Activated naive CD8-positive, alpha-beta T cell (primary cell): ENCODE data around the gene TEX29.

Experiments used
- H3K27ac Mint-ChIP-seq: one replicate; pipeline ENCODE4 v1.8.0; 2021; ENCODE audit warnings: mixed read lengths
- H3K27me3 Mint-ChIP-seq: one replicate; pipeline ENCODE4 v1.8.0; 2021; ENCODE audit warnings: mixed read lengths
- H3K36me3 Mint-ChIP-seq: one replicate; pipeline ENCODE4 v1.8.0; 2021; ENCODE audit warnings: mixed read lengths
- H3K4me1 Mint-ChIP-seq: one replicate; pipeline ENCODE4 v1.8.0; 2021; ENCODE audit warnings: low read depth, mixed read lengths
- H3K4me3 Mint-ChIP-seq: one replicate; pipeline ENCODE4 v1.8.0; 2021; ENCODE audit warnings: mild to moderate bottlenecking, mixed read lengths
- H3K9me3 Mint-ChIP-seq: one replicate; pipeline ENCODE4 v1.8.0; 2021; ENCODE audit warnings: low read depth, mixed read lengths

Gene TEX29

DNA sequence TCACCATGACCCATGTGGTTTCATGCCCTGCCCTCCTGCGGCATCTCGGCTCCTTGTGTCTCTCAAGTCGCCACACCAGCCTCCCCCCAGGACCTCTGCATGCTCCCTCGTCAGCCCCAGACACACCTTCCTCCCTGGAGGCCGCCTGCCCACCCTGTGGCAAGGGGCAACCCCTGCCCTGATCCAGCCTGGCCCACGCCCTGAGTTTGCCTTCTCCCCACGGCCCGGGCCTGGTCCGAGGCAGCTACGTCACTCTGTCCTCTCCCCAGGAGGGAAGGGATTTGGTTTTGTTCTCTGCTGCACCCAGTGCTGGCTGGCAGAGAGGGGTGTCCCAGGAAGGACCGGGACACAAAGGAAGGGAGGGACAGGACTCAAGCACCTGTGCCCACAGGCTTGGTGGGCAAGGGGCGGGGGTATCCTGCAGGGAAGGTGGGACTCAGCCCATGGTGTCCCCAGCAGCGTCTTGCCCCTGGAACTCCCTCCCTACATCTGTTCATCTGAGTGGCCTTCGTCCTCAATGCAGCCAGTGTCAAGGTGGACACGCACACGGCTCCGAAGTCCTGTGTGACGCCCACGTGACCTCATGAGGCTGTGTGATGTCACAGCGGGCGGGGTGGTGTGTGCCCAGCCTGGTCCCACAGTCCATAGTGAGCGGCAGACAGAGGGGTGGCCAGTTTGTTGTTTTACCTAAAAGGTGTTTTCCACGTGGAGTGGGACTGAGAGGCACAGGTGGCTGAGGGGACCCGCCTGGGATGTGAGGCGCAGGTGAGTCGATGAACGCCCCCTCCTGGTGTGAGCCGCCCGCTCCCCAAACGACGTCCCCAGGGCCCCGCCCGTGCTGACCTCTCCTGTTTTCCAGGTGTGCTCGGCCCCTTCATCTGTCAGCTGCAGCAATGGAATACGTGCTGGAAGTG is at the start of gene TEX29:
TSS of gene TEX29 (plus strand) at position 645 of the 914 bp plus-strand sequence. CDS start at position 894, 249 bp downstream.
- Mint-ChIP-seq H3K27me3 (no peaks in the 10 kb centered on the region), H3K4me3 (no peak within 1 kb of the TSS), H3K9me3 (no peaks in the 10 kb centered on the region), H3K4me1 (peaks cover 7% of the 10 kb centered on the region), H3K36me3 (peaks cover 2% of the 10 kb centered on the region), H3K27ac (no peak within 1 kb of the TSS)

DNA sequence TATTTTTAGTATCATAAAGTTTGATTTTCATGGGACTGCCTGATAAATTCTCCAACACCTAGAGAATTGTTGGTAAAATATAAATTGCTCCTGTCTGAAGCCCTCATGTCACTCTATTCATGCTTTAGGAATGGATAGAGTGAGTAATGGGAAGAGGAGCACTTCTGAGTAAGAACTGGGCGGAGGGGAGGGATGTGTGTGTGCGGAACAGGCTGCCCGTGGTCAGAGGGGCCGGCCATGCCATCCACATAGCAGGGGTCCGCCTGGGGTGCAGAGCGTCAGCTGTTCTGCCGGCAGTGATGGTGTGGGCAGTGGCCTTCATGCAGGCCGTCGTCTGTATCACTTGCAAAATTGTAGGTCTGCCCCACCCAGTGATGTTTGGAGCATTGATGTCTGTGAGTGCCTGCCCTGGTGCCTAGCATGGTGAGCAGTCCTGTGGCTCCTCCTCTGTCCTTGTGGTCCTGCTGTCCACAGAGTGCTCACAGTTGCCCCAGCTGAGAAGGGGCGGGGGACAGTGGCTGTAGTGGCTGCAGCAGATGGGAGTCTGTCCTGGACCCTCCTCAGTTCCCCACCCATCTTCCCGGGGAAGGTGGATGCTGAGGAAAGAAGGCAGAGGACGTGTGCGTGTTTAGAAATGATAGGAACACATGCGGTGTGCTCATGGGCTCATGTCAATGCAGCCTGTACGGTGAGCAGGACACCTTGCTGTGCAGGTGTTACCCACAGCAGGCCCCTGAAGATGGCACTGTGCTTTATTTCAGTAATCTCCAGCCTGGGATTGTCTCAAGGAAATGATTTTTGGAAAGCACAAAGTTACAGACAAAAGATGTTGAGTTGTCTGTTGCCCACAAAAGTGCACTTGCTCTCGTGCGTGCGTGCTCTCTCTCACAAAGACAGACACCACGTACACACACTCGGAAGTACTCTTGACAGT is 49.4 kb upstream of the TEX29 start:
- Mint-ChIP-seq H3K9me3 (no peaks in the 10 kb centered on the region), H3K4me1 (peaks cover 2% of the 10 kb centered on the region), H3K27me3 (no peaks in the 10 kb centered on the region), H3K27ac (no peak overlapping the region), H3K36me3 (no peaks in the 10 kb centered on the region), H3K4me3 (no peak overlapping the region)

DNA sequence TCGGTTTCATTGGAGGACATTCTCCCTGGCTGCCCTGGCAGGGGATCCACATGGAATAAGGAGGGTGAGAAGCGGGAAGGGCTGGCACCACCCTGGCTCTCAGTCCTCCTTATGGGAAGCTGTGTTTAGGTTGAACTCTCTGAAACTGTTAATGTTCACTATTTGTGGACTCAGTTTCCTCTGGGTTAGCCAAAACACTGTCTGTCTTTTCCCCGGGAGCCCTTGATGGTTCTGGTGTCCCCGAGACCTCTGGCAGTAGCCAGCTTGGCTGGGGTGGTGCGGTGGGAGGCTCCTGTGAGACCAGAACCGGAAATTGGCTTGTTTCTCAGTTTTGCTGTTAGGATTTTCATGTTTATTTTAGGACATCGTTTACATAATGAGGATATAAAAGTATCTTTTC is 48.3 kb upstream of the TEX29 start:
- Mint-ChIP-seq H3K27ac (no peak overlapping the region), H3K36me3 (no peaks in the 10 kb centered on the region), H3K4me3 (no peak overlapping the region)

DNA sequence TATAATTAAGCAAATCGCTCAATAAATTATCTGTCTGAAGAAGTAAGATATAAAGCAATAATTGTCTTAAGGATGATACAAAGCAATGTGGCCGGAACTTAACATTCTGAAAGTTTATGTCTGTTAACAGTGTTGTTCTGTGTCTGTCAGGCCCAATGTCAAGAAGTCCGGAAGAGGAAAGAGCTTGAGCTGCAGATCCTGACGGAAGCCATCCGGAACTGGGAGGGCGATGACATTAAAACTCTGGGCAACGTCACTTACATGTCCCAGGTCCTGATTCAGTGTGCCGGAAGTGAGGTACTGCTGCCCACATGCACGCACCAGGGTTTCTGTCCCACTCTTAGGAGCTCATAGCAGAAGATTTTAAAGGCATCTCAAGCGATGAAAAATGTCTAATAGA is 45.1 kb upstream of the TEX29 start:
- Mint-ChIP-seq H3K27ac (no peak overlapping the region), H3K4me3 (no peak overlapping the region), H3K36me3 (peaks cover 2% of the 10 kb centered on the region), H3K9me3 (no peaks in the 10 kb centered on the region), H3K4me1 (peaks cover 3% of the 10 kb centered on the region), H3K27me3 (no peaks in the 10 kb centered on the region)

More for the DNA sequence above, 48.3 kb upstream of the TEX29 start:
- H3K4me1 Mint-ChIP-seq: peaks cover 3% of the 10 kb centered on the region
- no peaks in the 10 kb centered on the region for H3K9me3 Mint-ChIP-seq
- no peaks in the 10 kb centered on the region for H3K27me3 Mint-ChIP-seq

DNA sequence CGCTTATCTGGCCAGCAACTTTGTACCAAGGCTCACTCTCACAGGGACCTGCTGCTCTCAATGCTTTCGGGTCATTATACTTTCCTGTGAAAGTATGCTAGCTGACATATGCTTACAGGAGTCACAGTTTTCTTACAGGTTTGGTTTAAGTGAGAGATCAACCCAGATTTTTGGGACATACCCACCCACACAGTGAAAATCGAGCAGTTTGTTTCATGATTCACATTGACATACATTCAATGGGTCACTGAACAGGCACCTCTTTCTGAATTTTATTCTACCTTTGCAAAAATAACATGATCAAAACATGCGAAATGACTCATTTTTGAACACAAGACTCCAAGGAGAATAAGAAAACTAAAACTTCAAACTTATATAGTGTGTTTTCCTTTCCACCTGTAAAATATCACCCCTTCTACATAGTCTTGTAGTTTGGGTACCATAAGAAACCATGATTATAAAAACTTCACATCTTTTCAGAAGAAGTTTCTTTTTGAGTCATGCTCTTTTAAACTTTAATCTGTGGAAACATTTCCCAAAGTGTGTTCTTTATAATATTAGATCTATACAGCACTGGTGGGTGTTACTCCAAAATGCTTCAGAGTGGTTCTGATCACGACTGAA is 44.3 kb upstream of the TEX29 start:
- Mint-ChIP-seq H3K27me3 (no peaks in the 10 kb centered on the region), H3K9me3 (no peaks in the 10 kb centered on the region), H3K27ac (peak overlapping the region; percentile 1), H3K4me1 (peaks cover 3% of the 10 kb centered on the region), H3K4me3 (no peak overlapping the region), H3K36me3 (peaks cover 2% of the 10 kb centered on the region)

DNA sequence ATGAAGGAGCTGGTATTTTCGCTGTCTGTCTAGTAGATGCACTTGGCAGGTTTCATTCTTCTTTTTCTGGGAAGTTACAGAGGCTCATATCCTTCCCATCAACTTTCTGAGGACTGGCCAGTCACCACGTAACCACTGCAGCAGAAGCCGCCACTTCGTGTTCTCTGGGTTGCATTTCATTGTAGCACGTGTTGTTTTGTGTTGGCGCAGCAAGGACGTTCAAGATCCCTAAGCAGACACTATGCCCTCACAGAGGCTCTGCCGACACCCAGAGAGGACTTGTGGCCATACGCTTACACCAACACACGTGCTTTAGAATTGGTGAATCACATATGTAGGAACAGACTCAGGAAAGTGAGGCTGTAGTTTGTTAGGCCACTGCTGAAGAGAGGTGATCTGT is 42.2 kb upstream of the TEX29 start:
- H3K4me3 Mint-ChIP-seq: no peak overlapping the region
- no peaks in the 10 kb centered on the region for H3K9me3 Mint-ChIP-seq
- no peaks in the 10 kb centered on the region for H3K27me3 Mint-ChIP-seq
- H3K4me1 Mint-ChIP-seq: peaks cover 3% of the 10 kb centered on the region
- no peak overlapping the region for H3K27ac Mint-ChIP-seq
- H3K36me3 Mint-ChIP-seq: peaks cover 4% of the 10 kb centered on the region

DNA sequence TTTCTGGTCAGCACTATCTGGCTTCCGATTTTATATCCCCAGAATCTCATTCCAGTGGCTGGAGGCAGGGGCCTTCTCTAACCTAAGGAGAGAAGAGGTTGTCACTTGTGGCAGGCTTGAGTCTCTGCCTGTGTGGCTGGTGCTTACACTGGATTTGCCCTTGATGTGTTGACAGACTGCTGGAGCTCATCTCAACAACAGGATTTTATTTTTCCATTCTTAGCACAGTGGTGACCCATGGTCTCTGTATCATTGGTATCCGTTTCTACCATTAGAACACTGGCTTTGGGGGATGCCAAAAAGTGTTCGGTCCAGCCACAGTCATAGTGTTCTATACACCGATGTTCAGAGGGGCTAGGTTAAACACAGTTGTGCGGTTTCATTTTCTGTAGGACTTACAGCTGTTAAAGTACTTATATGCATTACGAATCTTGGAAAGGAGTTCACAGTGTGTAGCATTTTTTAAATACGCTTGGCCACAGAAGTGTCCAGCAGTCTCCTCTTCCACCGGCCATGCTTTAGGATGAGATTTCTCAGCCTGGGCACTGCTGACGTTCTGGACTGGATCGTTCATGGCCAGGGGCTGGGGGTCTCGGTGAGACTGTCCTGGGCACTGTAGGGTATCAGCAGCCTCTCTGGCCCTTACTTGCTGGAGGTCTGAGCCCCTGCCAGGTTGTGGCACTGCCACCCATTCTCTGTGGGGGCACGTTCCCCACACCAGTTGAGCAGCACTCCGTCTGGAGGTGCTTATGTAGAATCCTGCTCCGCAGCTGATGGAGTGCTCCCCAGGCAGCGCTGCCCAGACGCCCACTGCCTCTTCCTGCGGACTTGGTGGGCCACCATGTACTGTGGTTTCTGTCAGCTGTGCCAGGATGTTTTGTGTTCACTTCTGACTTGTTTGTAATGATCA is 41.4 kb upstream of the TEX29 start:
- H3K27me3 Mint-ChIP-seq: no peaks in the 10 kb centered on the region
- no peaks in the 10 kb centered on the region for H3K9me3 Mint-ChIP-seq
- H3K27ac Mint-ChIP-seq: no peak overlapping the region
- H3K4me1 Mint-ChIP-seq: peaks cover 3% of the 10 kb centered on the region
- peaks cover 8% of the 10 kb centered on the region for H3K36me3 Mint-ChIP-seq
- no peak overlapping the region for H3K4me3 Mint-ChIP-seq

DNA sequence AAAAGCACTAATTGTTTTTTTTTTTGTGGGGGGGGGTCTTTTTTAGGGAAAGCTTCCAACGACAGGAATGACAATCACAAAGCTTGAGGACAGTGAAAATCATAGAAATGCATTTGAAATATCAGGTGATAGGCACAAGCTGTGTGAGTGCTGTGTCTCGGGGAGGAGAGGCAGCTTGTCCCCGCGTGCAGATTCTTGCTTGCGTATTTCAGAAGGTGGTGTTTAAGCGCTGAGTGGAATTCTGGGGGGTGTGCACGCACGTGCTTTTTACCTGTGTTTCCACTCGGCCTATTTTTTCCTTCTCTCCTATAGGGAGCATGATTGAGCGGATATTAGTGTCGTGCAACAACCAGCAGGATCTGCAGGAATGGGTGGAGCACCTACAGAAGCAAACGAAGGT is 40.2 kb upstream of the TEX29 start:
- peaks cover 11% of the 10 kb centered on the region for H3K36me3 Mint-ChIP-seq
- H3K4me3 Mint-ChIP-seq: no peak overlapping the region
- H3K27ac Mint-ChIP-seq: no peak overlapping the region
- no peaks in the 10 kb centered on the region for H3K9me3 Mint-ChIP-seq
- no peaks in the 10 kb centered on the region for H3K27me3 Mint-ChIP-seq
- H3K4me1 Mint-ChIP-seq: peaks cover 3% of the 10 kb centered on the region

DNA sequence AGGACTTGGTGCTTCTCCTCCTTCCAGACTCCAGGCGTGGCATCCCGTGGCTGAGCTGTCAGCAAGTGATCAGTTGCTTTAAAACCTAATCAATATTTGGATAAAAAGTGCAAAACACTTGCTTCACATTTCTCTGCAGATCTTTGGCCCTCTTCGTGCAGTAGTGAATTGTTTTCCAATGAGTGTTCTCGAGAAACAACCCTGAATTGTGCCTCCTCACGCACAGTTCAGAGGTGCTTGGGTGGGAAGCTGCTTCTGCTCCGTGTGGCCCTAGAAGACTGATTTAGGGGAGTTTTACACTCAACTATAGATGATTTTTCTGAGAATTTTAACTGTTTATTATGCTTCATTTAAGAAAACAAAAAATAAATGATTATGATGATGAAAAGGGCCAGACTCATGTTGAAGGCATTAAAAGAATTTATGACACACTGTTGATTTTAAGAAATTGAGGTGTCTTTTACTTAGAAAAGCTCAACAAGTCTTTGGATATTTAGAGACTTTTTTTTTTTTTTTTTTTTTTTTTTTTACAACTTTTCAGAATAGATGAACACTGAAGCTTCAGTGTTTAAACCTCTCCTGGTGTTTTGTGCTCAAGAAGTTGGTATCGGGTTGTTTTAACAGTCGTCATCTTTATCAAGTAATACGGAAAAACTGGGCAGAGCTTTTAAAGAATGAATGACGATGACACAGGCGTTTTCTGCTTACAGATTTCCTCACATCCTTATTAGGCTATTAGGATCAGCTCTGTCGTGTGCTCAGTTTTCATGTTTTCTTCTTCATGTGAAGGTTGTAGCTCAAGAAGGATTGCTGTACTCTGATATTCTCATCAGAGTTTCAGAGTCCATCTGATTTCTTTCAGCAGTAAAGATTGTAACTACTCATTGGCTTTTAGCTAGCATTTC is 39.5 kb upstream of the TEX29 start:
- no peaks in the 10 kb centered on the region for H3K27me3 Mint-ChIP-seq
- no peak overlapping the region for H3K4me3 Mint-ChIP-seq
- no peak overlapping the region for H3K27ac Mint-ChIP-seq
- H3K4me1 Mint-ChIP-seq: peaks cover 2% of the 10 kb centered on the region
- peaks cover 11% of the 10 kb centered on the region for H3K36me3 Mint-ChIP-seq
- H3K9me3 Mint-ChIP-seq: no peaks in the 10 kb centered on the region

DNA sequence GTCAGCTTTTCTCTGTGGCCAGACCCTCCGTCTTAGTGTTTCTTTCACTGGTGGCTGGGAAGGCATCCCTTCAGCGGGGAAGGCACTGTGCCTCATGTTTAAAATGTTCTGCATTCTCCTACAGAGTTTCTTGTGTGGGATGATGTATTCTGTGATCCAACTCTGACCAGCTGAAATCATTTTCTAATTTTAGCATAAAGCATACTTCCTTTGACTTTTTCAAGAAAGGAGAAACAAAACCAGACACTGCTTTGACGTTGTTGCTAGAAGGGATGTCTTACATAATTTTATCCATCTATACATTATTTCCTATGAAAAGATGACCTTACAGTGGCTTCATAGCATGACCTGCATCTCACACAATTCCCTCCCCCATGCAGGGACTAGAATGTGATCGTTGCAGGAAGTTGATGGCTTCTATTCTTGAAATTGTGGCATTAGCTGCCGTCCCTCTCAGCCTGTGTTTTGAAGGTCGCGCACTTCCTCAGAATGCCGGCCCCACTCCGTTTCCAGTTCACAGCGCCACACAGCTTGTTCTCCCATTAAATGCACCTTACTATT is 38.6 kb upstream of the TEX29 start:
- Mint-ChIP-seq H3K4me1 (no peaks in the 10 kb centered on the region), H3K9me3 (no peaks in the 10 kb centered on the region), H3K4me3 (no peak overlapping the region), H3K36me3 (peaks cover 11% of the 10 kb centered on the region), H3K27me3 (no peaks in the 10 kb centered on the region), H3K27ac (no peak overlapping the region)

DNA sequence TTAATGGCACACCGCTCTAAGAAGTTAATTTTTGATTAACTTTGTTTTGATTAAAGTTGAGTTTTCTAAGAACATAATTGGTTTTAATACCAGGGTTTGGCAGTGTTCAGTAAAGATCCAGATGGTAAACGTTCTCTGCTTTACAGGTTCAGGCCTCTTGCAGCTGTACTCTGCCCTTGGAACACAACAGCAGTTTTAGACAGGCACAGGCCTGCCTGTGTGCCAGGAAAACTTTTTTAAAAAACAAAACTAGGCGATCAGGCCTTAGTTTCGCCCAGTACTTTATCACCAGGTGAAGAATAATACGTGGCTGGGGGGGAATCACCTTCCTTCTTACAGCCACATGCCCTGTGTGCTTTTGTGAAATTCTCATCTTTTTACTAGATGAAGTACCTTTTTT is 38.0 kb upstream of the TEX29 start:
- Mint-ChIP-seq H3K27ac (no peak overlapping the region), H3K9me3 (no peaks in the 10 kb centered on the region), H3K4me3 (no peak overlapping the region), H3K27me3 (no peaks in the 10 kb centered on the region), H3K36me3 (peaks cover 14% of the 10 kb centered on the region), H3K4me1 (no peaks in the 10 kb centered on the region)

DNA sequence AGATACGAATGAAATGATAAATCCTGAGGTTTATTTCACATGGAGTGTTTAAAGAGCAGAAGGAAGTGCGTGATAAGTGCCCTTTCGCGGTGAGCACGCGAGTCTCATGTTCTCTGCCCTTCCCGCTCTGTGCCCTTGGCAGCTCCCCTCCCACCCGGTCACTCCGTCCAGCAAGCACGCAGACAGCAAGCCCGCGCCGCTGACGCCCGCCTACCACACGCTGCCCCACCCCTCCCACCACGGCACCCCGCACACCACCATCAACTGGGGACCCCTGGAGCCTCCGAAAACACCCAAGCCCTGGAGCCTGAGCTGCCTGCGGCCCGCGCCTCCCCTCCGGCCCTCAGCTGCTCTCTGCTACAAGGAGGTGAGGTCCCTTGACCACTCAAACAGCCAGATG is 37.4 kb upstream of the TEX29 start:
- Mint-ChIP-seq H3K4me1 (no peaks in the 10 kb centered on the region), H3K27ac (no peak overlapping the region), H3K36me3 (peaks cover 14% of the 10 kb centered on the region), H3K27me3 (no peaks in the 10 kb centered on the region), H3K4me3 (no peak overlapping the region), H3K9me3 (no peaks in the 10 kb centered on the region)

DNA sequence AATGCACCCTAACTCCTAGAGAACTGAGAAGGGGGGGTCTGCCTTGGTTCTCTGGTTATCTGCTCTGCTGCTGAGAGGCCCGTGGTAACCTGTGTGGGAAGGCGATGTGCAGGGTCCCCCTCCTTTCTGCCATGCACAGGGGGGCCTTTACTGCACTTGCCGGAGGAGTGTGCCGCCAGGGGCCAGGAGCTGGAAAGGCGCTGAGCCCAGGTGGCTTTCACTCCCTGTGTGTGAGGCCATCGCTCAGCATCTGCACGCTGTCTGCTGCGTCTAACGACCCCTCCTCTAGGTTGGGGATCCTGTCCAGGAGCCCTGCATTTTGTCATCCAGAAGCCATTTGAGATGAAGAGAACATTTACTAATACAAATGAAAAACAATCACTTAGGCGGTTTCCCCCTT is 37.0 kb upstream of the TEX29 start:
- Mint-ChIP-seq H3K36me3 (peaks cover 14% of the 10 kb centered on the region), H3K27me3 (no peaks in the 10 kb centered on the region), H3K9me3 (no peaks in the 10 kb centered on the region), H3K27ac (no peak overlapping the region), H3K4me3 (no peak overlapping the region), H3K4me1 (no peaks in the 10 kb centered on the region)
